GM18505 (cell line): Measurements from ENCODE around the gene CCDC192.
"Not testable (repeated sequence)": the region's sequence is repeated elsewhere in the genome, so short reads cannot be mapped to it uniquely, and the experiment has no call there.

Experiments used
- ATAC-seq: cut with Tn5 transposase; IDR thresholded peaks from one replicate; pipeline ENCODE4 v1.9.1; 2021; ENCODE audit not compliant: unreplicated experiment
- POLR2A ChIP-seq: IDR thresholded peaks from 4 replicates; pipeline ENCODE4 v1.6.1; 2011; ENCODE audit warnings: borderline replicate concordance; ENCODE audit not compliant: insufficient read depth, insufficient read length; ENCODE audit errors: extremely low read depth

CCDC192 gene

GRCh38 chr5:127723571-127723970 lies 20.4 kb downstream of the CCDC192 start:
- no peak for ATAC-seq
- no peak for TF ChIP-seq POLR2A

GRCh38 chr5:127725673-127726072 lies 22.5 kb downstream of the CCDC192 start:
- no peak for TF ChIP-seq POLR2A
- no peak for ATAC-seq

- no peak for ATAC-seq
- no peak for TF ChIP-seq POLR2A
Observed at GRCh38 chr5:127732963-127733362, 29.8 kb downstream of the CCDC192 start.

- ATAC-seq = not testable (repeated sequence)
Observed at GRCh38 chr5:127739348-127739747, 36.2 kb downstream of the CCDC192 start.

GRCh38 chr5:127739807-127740384 lies 36.7 kb downstream of the CCDC192 start:
- no peak for ATAC-seq
- no peak for TF ChIP-seq POLR2A

GRCh38 chr5:127741412-127741811 lies 38.2 kb downstream of the CCDC192 start:
- ATAC-seq = no peak
- no peak for TF ChIP-seq POLR2A

GRCh38 chr5:127744241-127744640 lies 41.0 kb downstream of the CCDC192 start:
- ATAC-seq = no peak
- no peak for TF ChIP-seq POLR2A

GRCh38 chr5:127746756-127747155 lies 43.6 kb downstream of the CCDC192 start:
- no peak for ATAC-seq
- no peak for TF ChIP-seq POLR2A

GRCh38 chr5:127752503-127753265 lies 49.5 kb downstream of the CCDC192 start:
- ATAC-seq = not testable (repeated sequence)

GRCh38 chr5:127754259-127754658 lies 51.1 kb downstream of the CCDC192 start:
- no peak for TF ChIP-seq POLR2A
- no peak for ATAC-seq

GRCh38 chr5:127754706-127755105 lies 51.5 kb downstream of the CCDC192 start:
- TF ChIP-seq POLR2A = no peak
- ATAC-seq = no peak

- peak; percentile 85 for ATAC-seq
- no peak for TF ChIP-seq POLR2A
Observed at GRCh38 chr5:127757576-127757975, 54.4 kb downstream of the CCDC192 start.

GRCh38 chr5:127758766-127759283 lies 55.6 kb downstream of the CCDC192 start:
- TF ChIP-seq POLR2A = no peak
- ATAC-seq = no peak

GRCh38 chr5:127761869-127762268 lies 58.7 kb downstream of the CCDC192 start:
- no peak for TF ChIP-seq POLR2A
- ATAC-seq = no peak

GRCh38 chr5:127762412-127762811 lies 59.2 kb downstream of the CCDC192 start:
- ATAC-seq = no peak
- no peak for TF ChIP-seq POLR2A

GRCh38 chr5:127766676-127767335 lies 63.6 kb downstream of the CCDC192 start:
- ATAC-seq = no peak
- no peak for TF ChIP-seq POLR2A
